Astrocyte of the spinal cord (primary cell): ENCODE data around the gene TBC1D17.

Experiments used
- DNase-seq: peaks from one replicate; pipeline ENCODE4 v3.0.0; 2011; ENCODE audit warnings: low read depth, low spot score
- H3K4me3 ChIP-seq: 2 replicates; pipeline ENCODE4 v1.5.1; 2011; ENCODE audit warnings: low read depth, mild to moderate bottlenecking, low read length, moderate library complexity
- in situ Hi-C: cut with HindIII; loops from 2 replicates; pipeline ENCODE4 v1.10.0; 2017; ENCODE audit warnings: low sequenced_read_pairs
- TF ChIP-seq, protein P1 (sequence below): IDR thresholded peaks from 2 replicates; pipeline ENCODE4 v1.5.1; 2012; ENCODE audit warnings: low read depth, mild to moderate bottlenecking, low read length, inconsistent platforms

The TBC1D17 gene

DNA sequence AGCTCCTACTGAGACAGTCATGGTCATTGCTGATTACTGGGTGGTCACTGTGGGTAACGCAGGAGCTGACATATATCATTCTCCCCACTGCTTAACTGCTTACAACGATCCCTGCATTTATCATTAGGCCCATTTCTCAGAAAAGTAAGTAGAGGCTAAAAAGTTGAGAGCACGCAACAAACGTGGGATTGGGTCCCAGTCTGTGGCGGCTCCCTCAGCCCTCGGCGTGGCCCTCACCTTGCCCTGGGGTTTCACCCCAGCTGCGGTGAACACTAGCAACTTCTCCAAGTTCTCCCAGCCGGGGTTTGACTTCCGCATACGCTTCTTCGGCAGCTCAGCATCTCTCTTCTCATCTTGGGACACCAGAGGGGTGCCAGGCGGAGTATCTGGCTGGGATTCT lies 12.6 kb upstream of the TBC1D17 start:
- in situ Hi-C loops = no loop called here
- no peak for DNase-seq
- no peak overlapping the region for H3K4me3 ChIP-seq
- TF ChIP-seq, protein P1, sequence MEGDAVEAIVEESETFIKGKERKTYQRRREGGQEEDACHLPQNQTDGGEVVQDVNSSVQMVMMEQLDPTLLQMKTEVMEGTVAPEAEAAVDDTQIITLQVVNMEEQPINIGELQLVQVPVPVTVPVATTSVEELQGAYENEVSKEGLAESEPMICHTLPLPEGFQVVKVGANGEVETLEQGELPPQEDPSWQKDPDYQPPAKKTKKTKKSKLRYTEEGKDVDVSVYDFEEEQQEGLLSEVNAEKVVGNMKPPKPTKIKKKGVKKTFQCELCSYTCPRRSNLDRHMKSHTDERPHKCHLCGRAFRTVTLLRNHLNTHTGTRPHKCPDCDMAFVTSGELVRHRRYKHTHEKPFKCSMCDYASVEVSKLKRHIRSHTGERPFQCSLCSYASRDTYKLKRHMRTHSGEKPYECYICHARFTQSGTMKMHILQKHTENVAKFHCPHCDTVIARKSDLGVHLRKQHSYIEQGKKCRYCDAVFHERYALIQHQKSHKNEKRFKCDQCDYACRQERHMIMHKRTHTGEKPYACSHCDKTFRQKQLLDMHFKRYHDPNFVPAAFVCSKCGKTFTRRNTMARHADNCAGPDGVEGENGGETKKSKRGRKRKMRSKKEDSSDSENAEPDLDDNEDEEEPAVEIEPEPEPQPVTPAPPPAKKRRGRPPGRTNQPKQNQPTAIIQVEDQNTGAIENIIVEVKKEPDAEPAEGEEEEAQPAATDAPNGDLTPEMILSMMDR = no peak

- TF ChIP-seq, protein P1 = no peak
- H3K4me3 ChIP-seq = peak within 1 kb of the TSS; percentile 66
- in situ Hi-C loops = no loop called here
- DNase-seq = peak; percentile 91
Observed at GRCh38 chr19:49866933-49867782, 10.3 kb upstream of the TBC1D17 start, which contains the start of gene PNKP. PNKP (minus strand) TSS chr19:49867576; CDS start chr19:49867204, 372 bp downstream.

- no peak for DNase-seq
- H3K4me3 ChIP-seq = peak overlapping the region; percentile 48
- TF ChIP-seq, protein P1 = no peak
- in situ Hi-C loops = no loop called here
Observed at GRCh38 chr19:49869009-49869483, 8.5 kb upstream of the TBC1D17 start.

DNA sequence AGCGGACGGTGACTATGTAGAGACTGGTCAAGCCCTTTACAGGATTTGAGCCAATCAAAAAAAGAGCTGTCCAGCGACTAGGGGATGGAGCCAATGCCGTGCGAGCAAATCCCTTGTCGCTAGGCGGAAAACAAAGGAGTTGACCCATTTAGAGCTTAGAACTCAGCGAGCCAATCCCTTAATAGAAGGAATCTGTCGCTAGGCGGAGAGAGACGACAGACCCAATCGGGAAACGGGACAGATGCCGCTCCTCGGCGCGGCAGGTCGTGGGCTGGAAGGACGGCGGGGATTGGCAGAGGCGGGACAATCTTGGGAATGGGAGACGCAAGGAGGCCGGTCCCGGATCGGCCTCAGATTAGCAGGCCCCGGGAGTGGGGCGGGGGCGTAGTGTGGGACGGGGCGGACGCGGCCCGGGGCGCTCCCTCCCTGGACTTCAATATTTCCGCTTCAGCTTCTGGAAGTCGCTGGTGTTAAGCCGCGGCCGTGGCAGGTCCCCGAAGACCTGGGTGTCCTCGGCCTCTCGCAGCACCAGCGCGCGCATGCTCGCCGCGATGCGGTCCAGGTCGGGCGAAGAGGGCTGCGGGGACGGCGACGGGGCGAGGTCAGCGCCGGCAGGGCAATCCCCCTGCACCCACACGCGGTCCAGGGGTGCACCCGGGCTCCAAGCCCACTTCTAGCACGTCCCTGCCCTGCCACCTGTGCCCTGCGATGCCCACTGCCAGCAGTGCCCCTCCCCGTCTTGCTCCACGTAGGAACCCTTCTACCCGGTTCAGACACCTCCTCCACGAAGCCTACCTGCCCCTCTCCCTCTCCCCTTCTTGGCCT lies 7.8 kb upstream of the TBC1D17 start:
- peak overlapping the region; percentile 48 for H3K4me3 ChIP-seq
- TF ChIP-seq, protein P1 = no peak
- DNase-seq = peak; percentile 100
- in situ Hi-C loops = no loop called here

- in situ Hi-C loops = no loop called here
- DNase-seq = no peak
Observed at GRCh38 chr19:49870309-49870901, 7.1 kb upstream of the TBC1D17 start.

More at GRCh38 chr19:49870309-49870901, 7.1 kb upstream of the TBC1D17 start:
- peak overlapping the region; percentile 48 for H3K4me3 ChIP-seq
- TF ChIP-seq, protein P1 = no peak
